MM.1S (cell line): ENCODE data around the gene CNTN1.

Experiments used
- DNase-seq: peaks from one replicate; pipeline ENCODE4 v3.0.0-alpha.2; 2015
- H2AFZ ChIP-seq: fragments of 300-600 bp; sonication (generic); 2 replicates; pipeline ENCODE4 v1.6.0; 2016; ENCODE audit warnings: antibody characterized with exemption, low read length
- H3F3A ChIP-seq: fragments of 300-600 bp; sonication (generic); 2 replicates; pipeline ENCODE4 v1.6.1; 2016; ENCODE audit warnings: mild to moderate bottlenecking, antibody characterized with exemption, low read length, moderate library complexity, mixed read lengths; ENCODE audit not compliant: insufficient read depth
- H3K27ac ChIP-seq: fragments of 300-600 bp; sonication (generic); 2 replicates; pipeline ENCODE4 v1.5.1; 2016; ENCODE audit warnings: mild to moderate bottlenecking, low read length
- H3K27me3 ChIP-seq: fragments of 300-600 bp; sonication (generic); replicated peaks from 2 replicates; pipeline ENCODE4 v1.6.0; 2016; ENCODE audit warnings: low read length; ENCODE audit not compliant: insufficient read depth
- H3K36me3 ChIP-seq: fragments of 300-600 bp; sonication (generic); replicated peaks from 2 replicates; pipeline ENCODE4 v1.6.1; 2016; ENCODE audit warnings: mild to moderate bottlenecking, low read length, mixed read lengths; ENCODE audit not compliant: insufficient read depth
- H3K4me1 ChIP-seq: fragments of 300-600 bp; sonication (generic); 2 replicates; pipeline ENCODE4 v1.6.1; 2016; ENCODE audit warnings: low read length, mixed read lengths
- H3K4me2 ChIP-seq: fragments of 300-600 bp; sonication (generic); 2 replicates; pipeline ENCODE4 v1.6.0; 2016; ENCODE audit warnings: low read depth, low read length
- H3K4me3 ChIP-seq: fragments of 300-600 bp; sonication (generic); 2 replicates; pipeline ENCODE4 v1.5.1; 2016; ENCODE audit warnings: low read length, mixed read lengths
- H3K79me2 ChIP-seq: fragments of 300-600 bp; sonication (generic); 2 replicates; pipeline ENCODE4 v1.6.1; 2016; ENCODE audit warnings: mixed run types, low read length, mixed read lengths
- H3K9ac ChIP-seq: fragments of 300-600 bp; sonication (generic); 2 replicates; pipeline ENCODE4 v1.6.1; 2016; ENCODE audit warnings: low read length, mixed read lengths
- H3K9me2 ChIP-seq: fragments of 300-600 bp; sonication (generic); replicated peaks from 2 replicates; pipeline ENCODE4 v1.6.1; 2016; ENCODE audit warnings: mild to moderate bottlenecking, low read length, mixed read lengths; ENCODE audit not compliant: insufficient read depth
- H3K9me3 ChIP-seq: fragments of 300-600 bp; sonication (generic); replicated peaks from 2 replicates; pipeline ENCODE4 v1.6.1; 2016; ENCODE audit warnings: mild to moderate bottlenecking, low read length, mixed read lengths; ENCODE audit not compliant: insufficient read depth
- H4K20me1 ChIP-seq: fragments of 300-600 bp; sonication (generic); 2 replicates; pipeline ENCODE4 v1.6.1; 2016; ENCODE audit warnings: mild to moderate bottlenecking, low read length, moderate library complexity, mixed read lengths; ENCODE audit not compliant: insufficient read depth
- CTCF ChIP-seq: fragments of 300-600 bp; sonication (generic); IDR thresholded peaks from 2 replicates; pipeline ENCODE4 v1.5.1; 2016; ENCODE audit warnings: antibody characterized with exemption, low read length, mixed read lengths
- EZH2 ChIP-seq: fragments of 300-600 bp; sonication (generic); optimal IDR thresholded peaks from 2 replicates; pipeline ENCODE3; 2017; ENCODE audit warnings: low read depth, mild to moderate bottlenecking, antibody characterized with exemption, low read length, mixed read lengths
- EZH2phosphoT487 ChIP-seq: fragments of 300-600 bp; sonication (generic); IDR thresholded peaks from 2 replicates; pipeline ENCODE4 v1.6.1; 2018; ENCODE audit warnings: antibody characterized with exemption, low read length

The CNTN1 gene

DNA sequence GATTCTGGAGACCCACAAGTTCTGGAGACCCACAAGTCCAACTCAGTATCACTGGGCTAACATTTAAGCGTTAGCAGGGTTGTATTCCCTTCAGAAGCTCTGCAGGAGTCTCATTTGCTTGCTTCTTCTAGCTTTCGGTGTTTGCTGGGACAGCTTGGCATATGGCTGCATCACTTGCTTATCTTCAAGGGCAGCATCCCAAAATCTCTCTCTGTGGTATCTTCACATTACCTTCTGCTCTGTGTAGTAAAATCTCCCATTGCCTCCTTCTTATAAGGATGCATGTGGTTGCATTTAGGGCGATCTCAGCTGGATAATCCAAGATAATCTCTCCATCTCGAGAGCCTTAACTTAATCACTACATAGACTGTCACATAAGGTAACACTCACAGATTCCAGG, 7.3 kb upstream of the CNTN1 start:
- H3K9me2 ChIP-seq, result no peaks in the 10 kb centered on the region
- H3K4me2 ChIP-seq, result no peak overlapping the region
- H3K9me3 ChIP-seq, result no peaks in the 10 kb centered on the region
- no peak overlapping the region for H3K27ac ChIP-seq
- no peak overlapping the region for H3K4me3 ChIP-seq
- H2AFZ ChIP-seq, result no peak overlapping the region
- no peak overlapping the region for H3K9ac ChIP-seq
- no peak for TF ChIP-seq CTCF
- no peak for TF ChIP-seq EZH2phosphoT487
- TF ChIP-seq EZH2, result no peak
- H3K79me2 ChIP-seq, result no peaks in the 10 kb centered on the region
- no peaks in the 10 kb centered on the region for H4K20me1 ChIP-seq
- H3F3A ChIP-seq, result no peaks in the 10 kb centered on the region
- H3K36me3 ChIP-seq, result no peaks in the 10 kb centered on the region
- DNase-seq, result no peak
- H3K4me1 ChIP-seq, result no peaks in the 10 kb centered on the region
- H3K27me3 ChIP-seq, result no peaks in the 10 kb centered on the region

DNA sequence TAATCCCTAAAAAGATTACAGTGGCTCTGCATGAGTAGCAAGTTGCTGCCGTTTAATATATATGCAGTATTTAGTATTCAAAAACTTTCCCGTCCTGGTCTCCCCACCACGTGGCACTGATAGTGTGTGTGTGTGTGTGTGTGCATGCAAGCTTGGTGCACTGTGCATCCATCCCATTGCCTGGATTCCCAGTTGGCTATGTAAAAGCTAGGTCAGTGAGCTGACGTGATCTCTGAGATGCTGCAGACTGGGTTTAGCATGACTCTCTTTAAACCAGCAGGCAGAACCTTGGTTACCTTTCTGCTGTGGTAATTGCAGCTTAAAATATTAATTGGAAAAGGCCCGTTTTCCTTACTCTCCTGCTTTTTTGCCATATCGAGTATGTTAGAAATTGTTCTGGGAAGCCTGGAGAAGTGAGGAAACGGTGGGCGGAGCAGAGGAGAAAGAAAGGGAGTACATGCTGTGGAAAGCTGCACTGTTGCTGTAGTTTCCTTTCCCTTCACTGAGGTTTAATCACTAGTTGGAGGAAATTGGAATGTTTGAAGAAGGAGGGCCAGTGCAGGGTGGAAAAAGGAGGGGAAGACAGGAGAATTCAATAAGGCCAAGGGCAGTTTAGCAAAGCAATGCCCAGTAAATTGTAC, 4.0 kb upstream of the CNTN1 start:
- Histone ChIP-seq H3F3A (no peaks in the 10 kb centered on the region), H2AFZ (no peak overlapping the region), H3K9me2 (no peaks in the 10 kb centered on the region), H3K4me1 (no peaks in the 10 kb centered on the region), H3K79me2 (no peaks in the 10 kb centered on the region), H3K9me3 (no peaks in the 10 kb centered on the region), H3K27ac (no peak overlapping the region), H3K4me2 (no peak overlapping the region), H4K20me1 (no peaks in the 10 kb centered on the region), H3K9ac (no peak overlapping the region), H3K27me3 (no peaks in the 10 kb centered on the region), H3K36me3 (no peaks in the 10 kb centered on the region), H3K4me3 (no peak overlapping the region)
- TF ChIP-seq CTCF (no peak), EZH2 (no peak), EZH2phosphoT487 (no peak)
- DNase-seq, result no peak

DNA sequence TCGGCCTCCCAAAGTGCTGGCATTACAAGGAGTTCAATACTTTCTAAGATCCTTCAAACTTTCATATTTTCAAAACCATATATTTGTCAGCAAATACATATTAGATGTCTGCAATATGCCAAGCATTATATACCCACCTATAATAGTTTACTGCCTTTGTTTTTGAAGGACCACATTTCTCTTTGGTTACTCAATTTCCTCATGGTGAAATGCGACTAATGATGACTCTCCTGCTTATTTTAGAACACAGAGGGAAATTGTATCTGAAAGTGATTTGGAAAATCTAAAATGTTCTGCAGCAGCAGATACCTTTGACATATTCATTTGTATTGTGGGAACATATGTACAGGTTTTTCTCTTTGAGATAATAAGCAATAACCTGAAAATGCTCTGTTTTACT, 2.7 kb upstream of the CNTN1 start:
- no peak for DNase-seq
- Histone ChIP-seq H3K9ac (no peak overlapping the region), H3K27me3 (no peaks in the 10 kb centered on the region), H3K9me3 (no peaks in the 10 kb centered on the region), H3K9me2 (no peaks in the 10 kb centered on the region), H3K36me3 (no peaks in the 10 kb centered on the region), H3K4me3 (no peak overlapping the region), H3K4me2 (no peak overlapping the region), H3K79me2 (no peaks in the 10 kb centered on the region), H3K27ac (no peak overlapping the region), H4K20me1 (no peaks in the 10 kb centered on the region), H2AFZ (no peak overlapping the region), H3F3A (no peaks in the 10 kb centered on the region), H3K4me1 (no peaks in the 10 kb centered on the region)
- no peak for TF ChIP-seq EZH2
- no peak for TF ChIP-seq EZH2phosphoT487
- TF ChIP-seq CTCF, result no peak
